ENCODE data around the gene BBLN. TPM values are rescaled to one million over a fixed set of nuclear protein-coding genes. Genes with fewer than 3 reads are reported as not detected.
"Not testable (repeated sequence)": the region's sequence is repeated elsewhere in the genome, so short reads cannot be mapped to it uniquely, and the experiment has no call there.

BBLN gene
- polyA plus RNA-seq, 2 donors: 77.5 to 104 TPM

GRCh38 chr9:128174062-128174461, 14.0 kb downstream of the BBLN start:
- H3K9me3 ChIP-seq (ENCODE audit: control insufficient read depth in 2 of 2, insufficient read depth in 1 of 2, low read depth in 1 of 2, low read length in 1 of 2): peaks cover 3 to 4% of the 10 kb centered on the region in 2 donors
- H3K27me3 ChIP-seq (ENCODE audit: control insufficient read depth in 1 of 2, insufficient read depth in 2 of 2, low read length in 2 of 2): no peaks in the 10 kb centered on the region
- no peak overlapping the region for H3K27ac ChIP-seq (ENCODE audit: low read depth in 2 of 2, low read length in 1 of 2)
- no peaks in the 10 kb centered on the region for H3K4me1 ChIP-seq (ENCODE audit: control insufficient read depth in 2 of 2, insufficient read depth in 2 of 2, low read length in 1 of 2)
- peaks cover 35 to 44% of the 10 kb centered on the region in 2 donors for H3K36me3 ChIP-seq (ENCODE audit: control insufficient read depth in 2 of 2, insufficient read depth in 2 of 2, low read length in 1 of 2)
- no peak overlapping the region for H3K4me3 ChIP-seq (ENCODE audit: low read depth in 1 of 2, low read length in 2 of 2)
- 70 to 88% methylated on average over 4 of the region's 4 CpGs for WGBS, 2 donors

GRCh38 chr9:128175102-128175563, 15.1 kb downstream of the BBLN start:
- peaks cover 28 to 44% of the 10 kb centered on the region in 2 donors for H3K36me3 ChIP-seq (ENCODE audit: control insufficient read depth in 2 of 2, insufficient read depth in 2 of 2, low read length in 1 of 2)
- no peak overlapping the region for H3K4me3 ChIP-seq (ENCODE audit: low read depth in 1 of 2, low read length in 2 of 2)
- peaks cover 4 to 5% of the 10 kb centered on the region in 2 donors for H3K9me3 ChIP-seq (ENCODE audit: control insufficient read depth in 2 of 2, insufficient read depth in 1 of 2, low read depth in 1 of 2, low read length in 1 of 2)
- WGBS, 2 donors: 83 to 84% methylated on average over 8 of the region's 8 CpGs
- no peaks in the 10 kb centered on the region for H3K4me1 ChIP-seq (ENCODE audit: control insufficient read depth in 2 of 2, insufficient read depth in 2 of 2, low read length in 1 of 2)
- no peaks in the 10 kb centered on the region for H3K27me3 ChIP-seq (ENCODE audit: control insufficient read depth in 1 of 2, insufficient read depth in 2 of 2, low read length in 2 of 2)
- no peak overlapping the region for H3K27ac ChIP-seq (ENCODE audit: low read depth in 2 of 2, low read length in 1 of 2)

GRCh38 chr9:128175726-128176125, 15.7 kb downstream of the BBLN start:
- Histone ChIP-seq H3K9me3 (ENCODE audit: control insufficient read depth in 2 of 2, insufficient read depth in 1 of 2, low read depth in 1 of 2, low read length in 1 of 2) (peaks cover 4 to 5% of the 10 kb centered on the region in 2 donors), H3K27me3 (ENCODE audit: control insufficient read depth in 1 of 2, insufficient read depth in 2 of 2, low read length in 2 of 2) (no peaks in the 10 kb centered on the region), H3K4me1 (ENCODE audit: control insufficient read depth in 2 of 2, insufficient read depth in 2 of 2, low read length in 1 of 2) (no peaks in the 10 kb centered on the region), H3K4me3 (ENCODE audit: low read depth in 1 of 2, low read length in 2 of 2) (no peak overlapping the region), H3K27ac (ENCODE audit: low read depth in 2 of 2, low read length in 1 of 2) (no peak overlapping the region), H3K36me3 (ENCODE audit: control insufficient read depth in 2 of 2, insufficient read depth in 2 of 2, low read length in 1 of 2) (peaks cover 28 to 50% of the 10 kb centered on the region in 2 donors)
- WGBS, 2 donors: 96 to 97% methylated on average over 2 of the region's 2 CpGs

DNA sequence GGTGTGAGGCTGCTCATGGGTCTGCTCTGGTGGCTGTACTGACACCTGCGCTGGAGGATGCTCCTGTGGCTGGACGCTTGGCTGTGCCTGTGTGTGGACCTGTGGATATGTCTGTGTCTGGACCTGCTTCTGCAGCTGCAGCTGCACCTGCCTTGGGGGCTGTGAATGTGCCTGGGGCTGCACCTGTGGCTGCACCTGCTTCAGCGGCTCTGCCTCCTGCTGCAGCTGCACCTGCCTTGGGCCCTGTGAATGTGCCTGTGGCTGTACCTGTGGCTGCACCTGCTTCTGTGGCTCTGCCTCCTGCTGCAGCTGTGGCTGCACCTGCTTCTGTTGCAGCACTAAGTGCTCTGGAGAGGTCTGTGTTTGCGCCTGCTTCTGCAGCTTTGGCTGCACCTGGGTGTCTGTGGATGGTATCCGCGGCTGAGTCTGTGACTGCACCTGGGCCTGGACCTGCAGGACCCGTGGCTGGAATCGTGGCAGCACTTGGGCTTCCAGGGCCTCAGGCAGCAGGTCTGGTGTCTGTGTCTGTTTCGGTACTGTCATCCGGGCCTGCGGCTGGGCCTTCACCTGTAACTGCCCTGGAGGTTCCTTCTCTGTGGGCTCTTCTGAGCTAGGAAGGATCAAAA, 18.9 kb downstream of the BBLN start:
- Histone ChIP-seq H3K27ac (ENCODE audit: low read depth in 2 of 2, low read length in 1 of 2) (no peak overlapping the region), H3K27me3 (ENCODE audit: control insufficient read depth in 1 of 2, insufficient read depth in 2 of 2, low read length in 2 of 2) (no peaks in the 10 kb centered on the region), H3K4me3 (ENCODE audit: low read depth in 1 of 2, low read length in 2 of 2) (no peak overlapping the region), H3K4me1 (ENCODE audit: control insufficient read depth in 2 of 2, insufficient read depth in 2 of 2, low read length in 1 of 2) (no peaks in the 10 kb centered on the region), H3K36me3 (ENCODE audit: control insufficient read depth in 2 of 2, insufficient read depth in 2 of 2, low read length in 1 of 2) (peaks cover 26 to 56% of the 10 kb centered on the region in 2 donors), H3K9me3 (ENCODE audit: control insufficient read depth in 2 of 2, insufficient read depth in 1 of 2, low read depth in 1 of 2, low read length in 1 of 2) (peaks cover 4 to 5% of the 10 kb centered on the region in 2 donors)
- WGBS, 2 donors: 97 to 98% methylated on average over 11 of the region's 11 CpGs

GRCh38 chr9:128180001-128180400, 19.9 kb downstream of the BBLN start:
- Histone ChIP-seq H3K36me3 (ENCODE audit: control insufficient read depth in 2 of 2, insufficient read depth in 2 of 2, low read length in 1 of 2) (peaks cover 23 to 52% of the 10 kb centered on the region in 2 donors), H3K27ac (ENCODE audit: low read depth in 2 of 2, low read length in 1 of 2) (no peak overlapping the region), H3K4me3 (ENCODE audit: low read depth in 1 of 2, low read length in 2 of 2) (no peak overlapping the region), H3K4me1 (ENCODE audit: control insufficient read depth in 2 of 2, insufficient read depth in 2 of 2, low read length in 1 of 2) (no peaks in the 10 kb centered on the region), H3K27me3 (ENCODE audit: control insufficient read depth in 1 of 2, insufficient read depth in 2 of 2, low read length in 2 of 2) (no peaks in the 10 kb centered on the region), H3K9me3 (ENCODE audit: control insufficient read depth in 2 of 2, insufficient read depth in 1 of 2, low read depth in 1 of 2, low read length in 1 of 2) (peaks cover 4 to 5% of the 10 kb centered on the region in 2 donors)
- 94 to 97% methylated on average over 8 of the region's 8 CpGs for WGBS, 2 donors

GRCh38 chr9:128180447-128180846, 20.4 kb downstream of the BBLN start:
- H3K4me3 ChIP-seq (ENCODE audit: low read depth in 1 of 2, low read length in 2 of 2): no peak overlapping the region
- H3K9me3 ChIP-seq (ENCODE audit: control insufficient read depth in 2 of 2, insufficient read depth in 1 of 2, low read depth in 1 of 2, low read length in 1 of 2): peaks cover 4 to 5% of the 10 kb centered on the region in 2 donors
- no peaks in the 10 kb centered on the region for H3K27me3 ChIP-seq (ENCODE audit: control insufficient read depth in 1 of 2, insufficient read depth in 2 of 2, low read length in 2 of 2)
- 98 to 100% methylated on average over 6 to 8 of the region's 8 CpGs for WGBS, 2 donors
- no peaks in the 10 kb centered on the region for H3K4me1 ChIP-seq (ENCODE audit: control insufficient read depth in 2 of 2, insufficient read depth in 2 of 2, low read length in 1 of 2)
- H3K36me3 ChIP-seq (ENCODE audit: control insufficient read depth in 2 of 2, insufficient read depth in 2 of 2, low read length in 1 of 2): peaks cover 25 to 54% of the 10 kb centered on the region in 2 donors
- H3K27ac ChIP-seq (ENCODE audit: low read depth in 2 of 2, low read length in 1 of 2): no peak overlapping the region

- peaks cover 21 to 55% of the 10 kb centered on the region in 2 donors for H3K36me3 ChIP-seq (ENCODE audit: control insufficient read depth in 2 of 2, insufficient read depth in 2 of 2, low read length in 1 of 2)
Observed at GRCh38 chr9:128181480-128181879, 21.4 kb downstream of the BBLN start.

GRCh38 chr9:128182893-128183588, 23.0 kb downstream of the BBLN start:
- Histone ChIP-seq H3K36me3 (ENCODE audit: control insufficient read depth in 2 of 2, insufficient read depth in 2 of 2, low read length in 1 of 2) (peaks cover 19 to 50% of the 10 kb centered on the region in 2 donors), H3K27ac (ENCODE audit: low read depth in 2 of 2, low read length in 1 of 2) (peak overlapping the region; percentile 48 to 83), H3K4me1 (ENCODE audit: control insufficient read depth in 2 of 2, insufficient read depth in 2 of 2, low read length in 1 of 2) (no peaks in the 10 kb centered on the region), H3K9me3 (ENCODE audit: control insufficient read depth in 2 of 2, insufficient read depth in 1 of 2, low read depth in 1 of 2, low read length in 1 of 2) (peaks cover 4 to 5% of the 10 kb centered on the region in 2 donors), H3K27me3 (ENCODE audit: control insufficient read depth in 1 of 2, insufficient read depth in 2 of 2, low read length in 2 of 2) (no peaks in the 10 kb centered on the region), H3K4me3 (ENCODE audit: low read depth in 1 of 2, low read length in 2 of 2) (no peak overlapping the region)
- WGBS, 2 donors: 68 to 78% methylated on average over 12 of the region's 12 CpGs

More at GRCh38 chr9:128181480-128181879, 21.4 kb downstream of the BBLN start:
- H3K9me3 ChIP-seq (ENCODE audit: control insufficient read depth in 2 of 2, insufficient read depth in 1 of 2, low read depth in 1 of 2, low read length in 1 of 2); H3K4me3 ChIP-seq (ENCODE audit: low read depth in 1 of 2, low read length in 2 of 2); H3K4me1 ChIP-seq (ENCODE audit: control insufficient read depth in 2 of 2, insufficient read depth in 2 of 2, low read length in 1 of 2); H3K27me3 ChIP-seq (ENCODE audit: control insufficient read depth in 1 of 2, insufficient read depth in 2 of 2, low read length in 2 of 2); H3K27ac ChIP-seq (ENCODE audit: low read depth in 2 of 2, low read length in 1 of 2): not testable (repeated sequence)
- WGBS, 2 donors: 51 to 61% methylated on average over 8 to 12 of the region's 12 CpGs

DNA sequence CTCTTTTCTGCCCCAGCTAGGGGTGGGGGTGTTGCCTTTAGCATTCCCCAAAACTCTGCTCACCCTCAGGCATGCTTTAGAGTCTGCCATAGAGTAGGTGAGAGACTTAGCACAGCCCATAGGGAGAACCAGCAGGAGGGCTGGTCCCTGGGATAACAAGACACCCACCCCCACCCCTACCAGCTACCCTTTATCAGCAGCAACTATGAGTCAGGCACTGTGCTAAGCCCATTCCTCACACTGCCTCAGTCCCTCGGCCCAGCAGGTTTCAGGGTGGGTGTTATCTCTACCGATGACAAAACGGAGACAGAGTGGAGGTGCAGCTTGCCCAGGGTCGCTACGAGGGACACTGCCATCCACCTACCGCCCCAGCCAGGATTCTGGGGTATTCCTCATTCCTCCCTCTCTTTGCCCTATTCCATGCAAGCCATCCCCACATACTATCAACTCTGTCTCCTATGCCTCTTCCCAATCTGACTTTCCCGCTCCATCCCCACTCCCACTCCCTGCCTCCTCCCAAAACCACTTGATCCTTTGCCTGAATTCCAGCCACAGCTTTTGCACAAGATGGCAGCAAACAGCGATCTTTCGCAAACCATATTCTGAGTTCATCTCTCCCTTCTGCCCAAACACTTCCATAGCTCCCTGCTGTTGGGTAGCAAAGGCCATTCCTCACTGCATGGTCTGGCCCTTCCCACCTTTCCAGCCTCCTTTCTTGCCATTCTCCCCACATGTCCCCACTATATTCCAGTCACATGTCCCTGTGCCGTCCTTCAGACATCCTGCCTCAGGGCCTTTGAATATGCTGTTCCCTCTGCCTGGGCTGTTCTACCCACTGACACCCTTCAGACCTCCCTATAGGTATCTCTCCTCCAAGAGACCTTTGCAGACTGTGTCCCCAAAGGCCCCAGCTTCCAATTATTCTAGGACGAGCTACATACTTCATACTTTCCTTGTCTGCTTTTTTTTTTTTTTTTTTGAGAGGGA, 26.2 kb downstream of the BBLN start:
- H3K4me3 ChIP-seq (ENCODE audit: low read depth in 1 of 2, low read length in 2 of 2): no peak overlapping the region
- H3K27ac ChIP-seq (ENCODE audit: low read depth in 2 of 2, low read length in 1 of 2): no peak overlapping the region
- H3K36me3 ChIP-seq (ENCODE audit: control insufficient read depth in 2 of 2, insufficient read depth in 2 of 2, low read length in 1 of 2): peaks cover 7 to 26% of the 10 kb centered on the region in 2 donors
- H3K9me3 ChIP-seq (ENCODE audit: control insufficient read depth in 2 of 2, insufficient read depth in 1 of 2, low read depth in 1 of 2, low read length in 1 of 2): no peaks in the 10 kb centered on the region
- peaks cover 7 to 10% of the 10 kb centered on the region in 2 donors for H3K4me1 ChIP-seq (ENCODE audit: control insufficient read depth in 2 of 2, insufficient read depth in 2 of 2, low read length in 1 of 2)
- 94% methylated on average over 10 to 11 of the region's 11 CpGs for WGBS, 2 donors
- H3K27me3 ChIP-seq (ENCODE audit: control insufficient read depth in 1 of 2, insufficient read depth in 2 of 2, low read length in 2 of 2): no peaks in the 10 kb centered on the region
